Ectodermal cell (in vitro differentiated cells): ENCODE measurements around the gene JAG2.

Experiments
- H3K27ac ChIP-seq: 2 replicates; pipeline ENCODE4 v1.7.0; 2013; ENCODE audit warnings: mild to moderate bottlenecking, low read depth, low read length; ENCODE audit not compliant: insufficient read depth, poor library complexity, severe bottlenecking
- H3K27me3 ChIP-seq: 2 replicates; pipeline ENCODE4 v1.7.0; 2013; ENCODE audit warnings: mild to moderate bottlenecking, low read length; ENCODE audit not compliant: insufficient read depth, control insufficient read depth, poor library complexity, severe bottlenecking
- H3K36me3 ChIP-seq: one replicate; pipeline ENCODE4 v1.7.0; 2013; ENCODE audit warnings: low read length; ENCODE audit not compliant: control insufficient read depth, insufficient read depth
- H3K4me1 ChIP-seq: one replicate; pipeline ENCODE4 v1.7.0; 2013; ENCODE audit warnings: low read length; ENCODE audit not compliant: control insufficient read depth, insufficient read depth
- H3K4me3 ChIP-seq: 2 replicates; pipeline ENCODE4 v1.7.0; 2013; ENCODE audit warnings: low read depth, low read length, control low read depth; ENCODE audit not compliant: insufficient read depth
- H3K9me3 ChIP-seq: 2 replicates; pipeline ENCODE4 v1.7.0; 2013; ENCODE audit warnings: mild to moderate bottlenecking, low read length, moderate library complexity; ENCODE audit not compliant: control insufficient read depth
- WGBS, 2 experiments: methylation state at CpG; one replicate each; pipeline ENCODE4 v1.1.7; 2013; ENCODE audit warnings: missing lambda C conversion rate in 2 of 2; 5-methylcytosine and 5-hydroxymethylcytosine counted together

JAG2 gene

GRCh38 chr14:105151084-105151837, 17.3 kb downstream of the JAG2 start:
- H3K4me3 ChIP-seq, result no peak overlapping the region
- H3K27me3 ChIP-seq, result no peaks in the 10 kb centered on the region
- H3K36me3 ChIP-seq, result no peaks in the 10 kb centered on the region
- 93% methylated on average over 37 of the region's 37 CpGs for WGBS, 2 experiments
- H3K4me1 ChIP-seq, result no peaks in the 10 kb centered on the region
- no peaks in the 10 kb centered on the region for H3K9me3 ChIP-seq
- no peak overlapping the region for H3K27ac ChIP-seq

GRCh38 chr14:105150368-105151083, 18.1 kb downstream of the JAG2 start:
- Histone ChIP-seq H3K27ac (no peak overlapping the region), H3K27me3 (no peaks in the 10 kb centered on the region), H3K4me3 (no peak overlapping the region), H3K4me1 (no peaks in the 10 kb centered on the region), H3K36me3 (no peaks in the 10 kb centered on the region), H3K9me3 (no peaks in the 10 kb centered on the region)
- 93 to 94% methylated on average over 35 of the region's 35 CpGs for WGBS, 2 experiments

DNA sequence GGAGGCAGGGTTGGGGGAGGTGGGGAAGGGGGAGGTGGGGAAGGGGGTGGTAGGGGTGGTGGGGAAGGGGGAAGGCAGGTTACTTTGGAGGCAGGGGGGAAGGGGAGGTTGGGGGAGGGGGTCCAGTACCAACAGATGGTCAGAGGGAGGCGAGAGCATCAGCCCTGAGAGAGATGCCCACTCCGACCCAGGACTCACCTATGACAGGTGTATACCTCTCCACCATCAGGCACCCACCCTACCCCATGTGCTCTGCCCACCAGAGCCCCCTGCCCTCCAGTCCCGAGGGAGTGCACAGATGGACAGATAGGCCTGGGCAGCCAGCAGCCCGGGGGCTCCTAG, 18.6 kb downstream of the JAG2 start:
- Histone ChIP-seq H3K27ac (no peak overlapping the region), H3K27me3 (no peaks in the 10 kb centered on the region), H3K4me1 (no peaks in the 10 kb centered on the region), H3K36me3 (no peaks in the 10 kb centered on the region), H3K4me3 (no peak overlapping the region), H3K9me3 (no peaks in the 10 kb centered on the region)
- WGBS, 2 experiments, result 89 to 94% methylated on average over 4 of the region's 4 CpGs

DNA sequence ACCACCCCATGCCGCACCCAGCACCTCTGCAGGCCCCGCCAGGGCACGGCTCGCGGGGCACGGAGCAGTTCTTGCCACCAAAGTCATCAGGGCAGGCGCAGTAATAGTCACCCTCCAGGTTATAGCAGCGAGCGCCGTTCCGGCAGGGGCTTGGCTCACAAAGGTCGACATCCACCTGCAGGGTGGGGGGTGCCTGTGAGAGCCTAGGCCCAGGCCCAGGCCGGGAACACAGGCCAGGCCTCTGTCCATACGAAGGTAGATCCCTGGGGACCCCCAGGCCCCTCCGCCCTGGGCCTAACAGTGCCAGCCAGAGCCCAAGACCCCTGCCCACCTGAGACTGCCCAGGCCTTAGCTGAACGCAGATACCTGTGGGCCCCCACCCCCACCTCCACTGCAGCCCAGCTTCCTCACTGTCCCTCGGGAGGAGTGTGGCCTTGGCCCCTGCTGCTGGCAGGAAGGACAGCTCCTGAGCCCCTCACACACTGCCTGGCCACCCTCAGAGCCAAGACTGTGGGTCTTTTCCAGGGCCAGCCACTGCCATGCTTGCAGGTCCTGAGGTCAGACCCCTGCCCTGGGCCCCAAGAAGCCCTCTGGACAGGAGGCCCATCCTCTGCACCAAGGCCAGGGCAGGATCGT, 19.3 kb downstream of the JAG2 start:
- no peak overlapping the region for H3K4me3 ChIP-seq
- no peak overlapping the region for H3K27ac ChIP-seq
- no peaks in the 10 kb centered on the region for H3K27me3 ChIP-seq
- no peaks in the 10 kb centered on the region for H3K9me3 ChIP-seq
- H3K4me1 ChIP-seq, result no peaks in the 10 kb centered on the region
- no peaks in the 10 kb centered on the region for H3K36me3 ChIP-seq
- 86 to 89% methylated on average over 17 to 18 of the region's 18 CpGs for WGBS, 2 experiments

- no peaks in the 10 kb centered on the region for H3K9me3 ChIP-seq
- no peak overlapping the region for H3K27ac ChIP-seq
- 93% methylated on average over 27 of the region's 27 CpGs for WGBS, 2 experiments
- no peaks in the 10 kb centered on the region for H3K36me3 ChIP-seq
- no peak overlapping the region for H3K4me3 ChIP-seq
- no peaks in the 10 kb centered on the region for H3K27me3 ChIP-seq
- no peaks in the 10 kb centered on the region for H3K4me1 ChIP-seq
Observed at GRCh38 chr14:105148604-105149145, 19.9 kb downstream of the JAG2 start.

- H3K9me3 ChIP-seq, result no peaks in the 10 kb centered on the region
- no peak overlapping the region for H3K27ac ChIP-seq
- no peaks in the 10 kb centered on the region for H3K4me1 ChIP-seq
- 94 to 96% methylated on average over 62 of the region's 62 CpGs for WGBS, 2 experiments
- H3K36me3 ChIP-seq, result no peaks in the 10 kb centered on the region
- H3K27me3 ChIP-seq, result no peaks in the 10 kb centered on the region
- no peak overlapping the region for H3K4me3 ChIP-seq
Observed at GRCh38 chr14:105147671-105148603, 20.6 kb downstream of the JAG2 start.

DNA sequence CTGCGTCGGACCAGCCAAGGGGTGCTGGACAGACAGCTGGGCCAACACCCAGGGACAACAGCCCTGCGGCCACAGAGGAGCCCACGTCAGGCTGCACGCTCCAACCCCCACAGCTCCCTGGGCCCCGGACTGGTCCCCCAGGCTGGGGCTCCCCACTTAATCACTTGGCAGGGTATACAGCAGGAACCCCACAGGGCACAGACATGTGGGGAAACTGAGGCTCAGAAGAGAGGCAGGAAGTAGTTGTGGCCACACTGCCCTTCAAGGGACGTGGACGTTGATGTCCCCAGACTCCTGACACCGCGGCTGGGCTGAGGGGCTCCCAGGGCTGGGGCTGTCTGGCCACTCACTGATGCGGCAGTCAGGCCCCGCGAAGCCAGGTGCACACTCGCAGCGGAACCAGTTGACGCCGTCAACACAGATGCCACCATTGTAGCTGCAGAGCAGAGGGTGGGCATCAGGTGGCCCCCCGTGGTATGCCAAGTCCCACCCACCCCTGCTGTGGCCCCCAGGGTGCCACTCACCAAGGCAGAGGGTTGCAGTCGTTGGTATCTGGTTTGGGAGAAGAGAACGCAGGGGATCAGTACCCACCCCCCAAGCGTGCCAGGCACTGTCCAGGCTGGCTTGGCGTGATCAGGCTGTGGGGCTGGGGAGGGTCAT, 21.5 kb downstream of the JAG2 start:
- H3K4me1 ChIP-seq, result no peaks in the 10 kb centered on the region
- no peaks in the 10 kb centered on the region for H3K36me3 ChIP-seq
- no peaks in the 10 kb centered on the region for H3K27me3 ChIP-seq
- H3K9me3 ChIP-seq, result no peaks in the 10 kb centered on the region
- no peak overlapping the region for H3K4me3 ChIP-seq
- 95% methylated on average over 22 of the region's 22 CpGs for WGBS, 2 experiments
- no peak overlapping the region for H3K27ac ChIP-seq

GRCh38 chr14:105146181-105146975, 22.2 kb downstream of the JAG2 start:
- Histone ChIP-seq H3K4me3 (no peak overlapping the region), H3K27me3 (no peaks in the 10 kb centered on the region), H3K9me3 (no peaks in the 10 kb centered on the region), H3K27ac (no peak overlapping the region), H3K36me3 (no peaks in the 10 kb centered on the region), H3K4me1 (no peaks in the 10 kb centered on the region)
- 91 to 92% methylated on average over 40 of the region's 40 CpGs for WGBS, 2 experiments
